Smooth muscle cell of the brain vasculature (primary cell): ENCODE data around the gene SYNGR4.
A peak's percentile ranks its signal among the peaks of the same experiment; 100 is the strongest.

ENCODE experiments used
- DNase-seq: peaks from one replicate; pipeline ENCODE4 v3.0.0-alpha.2; 2012; ENCODE audit warnings: low read depth, low spot score

Gene SYNGR4

GRCh38 chr19:48341515-48342413 is 22.4 kb upstream of the SYNGR4 start:
- no peak for DNase-seq

DNA sequence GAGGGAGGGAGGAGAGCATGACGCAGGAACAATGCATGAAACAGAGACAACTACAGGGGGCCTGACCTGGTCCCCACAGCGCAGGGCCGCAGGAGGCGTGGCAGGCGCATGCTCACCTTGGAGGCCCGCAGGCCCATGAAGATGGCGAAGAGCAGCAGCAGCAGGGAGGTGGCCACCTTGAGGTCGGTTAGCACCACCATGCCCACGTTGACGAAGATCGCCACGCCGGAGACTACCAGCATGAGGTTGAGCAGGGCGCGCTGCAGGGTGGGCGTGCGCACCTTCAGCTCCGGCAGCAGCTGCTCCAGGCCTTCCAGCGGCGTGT is 21.8 kb upstream of the SYNGR4 start:
- no peak for DNase-seq

- DNase-seq, result no peak
These were observed 21.2 kb upstream of the SYNGR4 start for GRCh38 chr19:48342841-48343540.

GRCh38 chr19:48344892-48345291 is 19.3 kb upstream of the SYNGR4 start:
- no peak for DNase-seq

DNA sequence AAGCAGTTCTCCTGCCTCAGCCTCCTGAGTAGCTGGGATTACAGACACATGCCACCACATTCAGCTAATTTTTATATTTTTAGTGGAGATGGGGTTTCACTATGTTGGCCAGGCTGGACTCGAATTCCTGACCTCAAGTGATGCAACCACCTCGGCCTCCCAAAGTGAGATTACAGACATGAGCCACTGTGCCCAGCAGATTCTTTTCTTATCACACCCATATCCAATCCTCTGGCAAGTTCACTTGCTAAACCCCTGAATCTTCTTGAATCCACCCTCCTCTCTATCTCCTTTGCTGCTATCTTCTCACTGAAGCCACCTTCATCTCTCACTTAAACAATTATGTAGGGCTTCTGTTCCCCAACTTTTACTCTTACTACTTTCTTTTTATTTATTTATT is 18.0 kb upstream of the SYNGR4 start:
- DNase-seq, result no peak

DNA sequence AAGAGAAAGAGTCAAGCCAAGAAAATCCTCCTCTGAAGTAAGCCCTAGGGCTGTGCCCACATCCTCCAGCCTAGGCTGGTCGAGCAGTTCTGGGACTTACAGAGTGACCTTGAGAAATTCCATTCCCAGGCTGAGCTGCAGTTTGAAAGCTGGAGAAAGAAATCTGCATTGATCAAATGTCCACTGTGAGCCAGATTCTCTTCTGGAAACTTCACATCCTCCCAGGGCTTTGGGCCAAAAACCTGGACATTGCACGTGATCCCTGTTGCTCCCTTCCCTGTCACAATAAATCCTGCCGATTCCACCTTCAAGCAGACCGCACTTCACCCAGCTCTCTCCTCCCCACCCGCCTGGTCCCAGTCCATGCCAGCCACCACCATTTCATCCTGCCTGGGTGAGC is 16.1 kb upstream of the SYNGR4 start:
- no peak for DNase-seq

- no peak for DNase-seq
These were observed 15.4 kb upstream of the SYNGR4 start for GRCh38 chr19:48348737-48349136.

GRCh38 chr19:48350856-48351255 is 13.3 kb upstream of the SYNGR4 start:
- DNase-seq, result no peak

- DNase-seq, result no peak
These were observed 12.8 kb upstream of the SYNGR4 start for GRCh38 chr19:48351341-48351752.

DNA sequence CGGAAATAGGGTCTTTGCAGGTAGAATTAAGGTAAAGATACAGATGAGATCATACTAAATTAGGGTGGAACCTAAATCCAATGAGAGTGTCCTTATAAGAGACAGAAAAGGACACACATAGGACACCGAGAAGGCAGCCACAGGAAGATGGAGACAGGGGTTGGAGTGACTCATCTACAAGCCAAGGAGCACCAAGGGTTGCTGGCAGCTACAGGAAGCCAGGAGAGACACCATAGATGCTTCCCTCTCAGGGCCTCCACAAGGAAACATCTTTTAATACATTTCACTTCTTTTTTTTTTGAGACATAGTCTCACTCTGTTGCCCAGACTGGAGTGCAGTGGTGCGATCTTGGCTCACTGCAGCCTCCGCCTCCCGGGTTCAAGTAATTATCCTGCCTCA is 10.5 kb upstream of the SYNGR4 start:
- DNase-seq, result no peak

DNA sequence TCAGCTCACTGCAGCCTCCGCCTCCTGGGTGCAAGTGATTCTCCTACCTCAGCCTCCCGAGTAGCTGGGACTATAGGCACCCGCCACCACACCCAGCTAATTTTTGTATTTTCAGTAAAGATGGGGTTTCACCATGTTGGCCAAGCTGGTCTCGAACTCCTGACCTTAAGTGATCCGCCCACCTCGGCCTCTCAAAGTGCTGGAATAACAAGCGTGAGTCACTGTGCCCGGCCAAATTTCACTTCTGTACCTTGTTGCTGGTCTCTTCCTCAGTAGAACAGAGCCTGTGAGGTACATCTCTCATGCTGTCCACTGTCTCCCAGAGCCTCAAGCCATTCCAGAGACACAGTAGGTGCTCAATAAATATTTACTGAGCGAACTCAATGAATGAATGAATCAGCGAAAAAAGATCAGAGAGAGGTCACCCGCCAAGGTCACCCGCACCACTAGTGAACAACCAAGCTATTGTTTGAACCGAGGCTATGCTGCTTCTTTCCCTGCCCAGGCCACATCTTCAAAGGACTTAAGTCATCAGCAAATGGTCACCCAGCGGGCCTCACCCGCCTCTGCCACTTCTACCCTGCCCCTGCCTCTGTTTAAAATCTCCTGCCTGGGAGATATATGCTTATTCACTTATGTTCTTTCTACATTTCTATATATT is 9.7 kb upstream of the SYNGR4 start:
- peak; percentile 58 for DNase-seq

GRCh38 chr19:48355365-48355954 is 8.7 kb upstream of the SYNGR4 start:
- no peak for DNase-seq

DNA sequence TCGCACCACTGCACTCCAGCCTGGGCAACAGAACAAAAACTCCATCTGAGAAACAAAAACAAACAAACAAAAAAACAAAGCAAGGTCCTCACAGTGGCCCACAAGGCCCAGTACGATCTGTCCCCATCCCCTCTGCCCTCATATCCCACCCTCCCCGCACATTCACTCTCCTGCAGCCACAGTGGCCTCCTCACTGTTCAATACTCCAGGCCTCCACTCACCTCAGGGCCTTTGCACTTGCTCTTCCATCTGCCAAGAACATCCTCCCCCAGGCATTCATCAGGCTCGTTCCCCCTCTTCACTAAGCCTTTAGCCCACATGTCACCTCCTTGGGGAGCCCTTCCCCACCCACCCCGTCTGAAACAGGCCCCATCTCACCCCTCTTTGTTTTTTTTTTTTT is 5.0 kb upstream of the SYNGR4 start:
- DNase-seq, result no peak

GRCh38 chr19:48361912-48362311 is 2.3 kb upstream of the SYNGR4 start:
- DNase-seq, result no peak

DNA sequence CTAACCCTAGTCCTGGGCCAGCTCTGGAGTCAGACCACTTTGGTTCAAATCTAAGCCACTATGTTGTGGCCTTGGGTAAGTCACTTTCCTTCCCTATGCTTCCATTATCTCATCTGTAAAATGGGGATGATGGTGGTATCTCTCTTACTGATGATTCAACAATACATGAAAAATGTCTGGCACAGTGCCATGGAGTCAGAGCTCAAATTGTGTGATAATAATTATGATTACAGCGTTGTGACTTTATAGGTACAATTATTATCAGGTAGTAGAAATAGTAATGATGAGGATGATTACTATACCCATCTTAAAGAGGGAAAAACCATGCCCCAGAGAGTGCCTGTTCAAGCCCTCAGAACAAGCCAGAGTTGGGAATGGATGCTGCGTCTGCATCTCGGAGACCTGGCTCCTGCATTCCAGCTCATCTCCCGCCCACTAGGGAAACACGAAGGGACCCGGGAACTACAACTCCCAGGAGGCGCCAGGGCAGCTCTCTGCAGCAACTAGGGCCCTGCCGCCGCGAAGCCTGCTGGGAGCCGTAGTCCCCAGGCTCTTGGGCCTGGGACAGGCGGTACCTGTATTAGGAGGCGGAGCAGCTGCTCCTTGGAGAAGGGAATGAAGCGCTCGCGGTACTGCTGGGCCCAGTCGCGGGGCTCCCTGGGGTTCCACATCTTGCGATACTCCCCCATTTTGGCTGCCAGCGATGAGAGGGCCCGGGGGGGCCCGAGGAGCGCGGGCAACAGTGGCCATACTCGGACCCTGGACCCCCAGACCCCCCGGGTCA is 1.3 kb upstream of the SYNGR4 start:
- peak; percentile 88 for DNase-seq

DNA sequence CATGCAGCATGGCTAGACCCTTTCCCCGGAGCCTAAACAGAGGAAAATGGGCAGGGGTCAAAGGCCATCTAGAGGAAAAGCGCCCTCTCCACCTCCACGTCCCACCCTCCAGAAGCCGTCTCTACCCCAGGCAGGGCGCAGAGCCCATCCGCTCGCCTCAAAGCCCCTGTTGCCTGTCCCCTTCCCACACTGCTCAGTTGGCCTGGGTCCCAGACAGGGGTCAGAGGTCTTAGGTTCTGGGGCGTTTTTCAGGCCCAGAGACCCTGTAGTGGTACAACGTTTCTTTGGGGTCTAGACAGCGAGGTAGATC is 712 bp upstream of the SYNGR4 start:
- DNase-seq, result no peak

DNA sequence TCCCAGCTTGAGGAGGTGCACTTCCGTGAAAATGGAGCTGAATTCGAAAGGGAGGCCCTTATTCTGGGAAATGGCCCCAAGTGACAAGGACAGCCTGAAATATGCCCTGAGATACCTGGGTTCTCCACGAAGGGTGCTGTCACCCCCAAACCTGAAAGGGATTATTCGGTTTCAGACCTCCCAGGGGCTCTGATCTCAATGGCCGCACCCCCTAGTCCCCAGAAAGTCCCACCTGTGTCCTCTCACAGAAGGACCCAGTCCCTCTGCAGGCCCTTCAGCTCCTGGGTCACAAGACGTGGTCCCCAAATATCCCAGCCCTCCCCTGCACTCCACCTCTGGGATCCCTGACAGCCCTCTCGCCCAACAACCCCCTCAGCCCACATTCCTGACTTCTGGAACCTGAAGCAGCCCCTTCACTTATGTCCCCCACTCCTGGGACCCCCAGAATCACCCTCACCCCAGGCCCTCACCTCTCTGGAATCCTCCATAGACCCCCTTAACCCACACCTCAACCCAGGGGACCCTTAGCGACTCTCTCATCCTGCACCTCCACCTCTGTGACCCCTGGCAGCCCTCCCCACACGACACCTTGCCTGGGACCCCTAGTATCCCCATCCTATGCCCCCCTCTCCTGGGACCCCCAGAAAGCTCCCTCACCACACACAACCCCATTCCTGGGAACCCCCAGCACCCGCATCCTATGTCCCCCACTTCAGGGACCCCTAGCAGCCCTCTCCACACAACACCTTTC is 606 bp downstream of the SYNGR4 start:
- no peak for DNase-seq

DNA sequence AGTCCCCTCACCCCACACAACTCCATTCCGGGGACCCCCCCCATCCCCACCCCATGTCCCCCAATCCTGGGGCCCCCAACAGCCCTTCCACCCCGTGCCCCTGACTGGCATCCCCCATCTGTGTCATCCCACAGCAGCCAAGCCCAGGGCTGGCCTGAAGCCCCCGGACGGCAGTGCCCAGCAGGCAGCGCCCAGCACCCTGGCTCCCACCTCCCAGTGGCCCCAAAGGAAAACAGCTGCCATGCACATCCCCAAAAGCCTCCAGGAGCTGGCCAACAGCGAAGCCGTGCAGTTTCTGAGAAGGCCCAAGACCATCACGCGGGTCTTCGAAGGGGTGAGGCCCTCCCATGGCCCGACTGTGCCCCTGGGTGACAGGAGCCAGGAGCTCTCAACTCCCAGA is 1.4 kb downstream of the SYNGR4 start:
- DNase-seq, result no peak

GRCh38 chr19:48367855-48368254 is 3.7 kb downstream of the SYNGR4 start:
- no peak for DNase-seq

GRCh38 chr19:48368936-48369335 is 4.8 kb downstream of the SYNGR4 start:
- DNase-seq, result no peak

- no peak for DNase-seq
These were observed 6.8 kb downstream of the SYNGR4 start for GRCh38 chr19:48370955-48371354.
